ENCODE measurements around the gene MAGI2. TPM values are rescaled to one million over a fixed set of nuclear protein-coding genes. Genes with fewer than 3 reads are reported as not detected.

Gene MAGI2
- total and polyA plus RNA-seq, 2 donors (not counting 3 experiments of a cell fraction or from before 2014, with no cell fraction given): 0.28 to 6.0 TPM

DNA sequence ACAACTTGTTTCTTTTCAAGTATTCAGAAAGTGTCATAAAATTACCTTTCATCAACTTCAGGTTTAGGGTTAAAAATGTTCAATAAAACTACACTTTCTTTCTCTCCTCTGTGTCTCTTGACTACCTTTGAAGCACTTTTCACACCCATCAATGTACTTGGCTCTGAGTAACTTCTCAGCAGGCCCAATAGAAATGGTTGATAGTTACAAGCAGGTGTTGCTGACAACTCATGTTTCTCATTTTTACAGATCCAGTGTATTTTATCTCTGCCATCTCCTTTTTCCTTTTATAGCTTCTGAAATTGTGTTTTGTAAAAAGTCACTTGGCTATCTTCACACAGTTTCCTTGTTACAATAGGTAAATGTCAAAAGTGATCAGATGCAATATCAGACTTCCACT, 1306.9 kb downstream of the MAGI2 start:
- no peak overlapping the region for H3K27ac ChIP-seq (ENCODE audit: insufficient read depth, low read depth, low read length)
- dilution Hi-C loops (cut with MboI; ENCODE audit: extremely low pct_ligation_motif_present, low sequenced_read_pairs) (no loop called here), intact Hi-C loops (cut with micrococcal nuclease) (no loop called here)
- POLR2A ChIA-PET: interaction anchor here (0.6 kb wide), 1 partner anchor 47 kb away, joined by 3 read pairs; no protein-coding TSS in a partner anchor
- H3K4me2 ChIP-seq (ENCODE audit: insufficient read depth, low read length): no peak overlapping the region
- H3K9me1 ChIP-seq (replicated peaks; ENCODE audit: control insufficient read depth, extremely low read depth, insufficient read depth, low read length): no peaks in the 10 kb centered on the region
- peaks cover 0 to 2% of the 10 kb centered on the region in 2 experiments for H3K27me3 ChIP-seq (ENCODE audit: control insufficient read depth in 2 of 2, insufficient read depth in 2 of 2, low read length in 2 of 2)
- no peak overlapping the region for H2AFZ ChIP-seq (ENCODE audit: low read depth, low read length)
- H3K4me3 ChIP-seq (replicated peaks in 1 of 3; ENCODE audit: insufficient read depth in 1 of 3, low read depth in 1 of 3, low read length in 3 of 3): no peak overlapping the region
- BruUV-seq (replicated peaks): no TSS peak
- H4K20me1 ChIP-seq (replicated peaks; ENCODE audit: control insufficient read depth, extremely low read depth, insufficient read depth, low read length): no peaks in the 10 kb centered on the region
- CTCF ChIA-PET: no interaction called here
- FAIRE-seq (no peak), DNase-seq (ENCODE audit: low read depth, low spot score) (no peak)
- H3K79me2 ChIP-seq (ENCODE audit: control insufficient read depth, insufficient read depth, low read length): no peaks in the 10 kb centered on the region
- H3K4me1 ChIP-seq (ENCODE audit: control insufficient read depth, extremely low read depth, insufficient read depth, low read length): no peaks in the 10 kb centered on the region
- H3K36me3 ChIP-seq (ENCODE audit: control insufficient read depth in 2 of 2, extremely low read depth in 1 of 2, insufficient read depth in 2 of 2, low read length in 2 of 2): no peaks in the 10 kb centered on the region
- H3K9me3 ChIP-seq (replicated peaks; ENCODE audit: control insufficient read depth, insufficient read depth, low read length): no peaks in the 10 kb centered on the region
- TF ChIP-seq POLR2A (IDR thresholded peaks at IDR 0.05; ENCODE audit: low read depth, low read length) (no peak), GATA2 (IDR thresholded peaks at IDR 0.05; ENCODE audit: insufficient read depth, insufficient read length, low read depth, low read length) (no peak), MYC (IDR thresholded peaks at IDR 0.05; ENCODE audit: low read depth, low read length) (no peak), EZH2 (IDR thresholded peaks at IDR 0.05; ENCODE audit: borderline replicate concordance, low read depth, low read length, severe bottlenecking) (no peak), JUN (IDR thresholded peaks at IDR 0.05; ENCODE audit: borderline replicate concordance, insufficient read depth, insufficient read length, low read depth) (no peak), FOS (IDR thresholded peaks at IDR 0.05; ENCODE audit: borderline replicate concordance, insufficient read depth, low read length) (no peak), POLR2AphosphoS5 (IDR thresholded peaks at IDR 0.05; ENCODE audit: insufficient read depth, low read depth, low read length) (no peak)
- TF ChIP-seq, protein P1, sequence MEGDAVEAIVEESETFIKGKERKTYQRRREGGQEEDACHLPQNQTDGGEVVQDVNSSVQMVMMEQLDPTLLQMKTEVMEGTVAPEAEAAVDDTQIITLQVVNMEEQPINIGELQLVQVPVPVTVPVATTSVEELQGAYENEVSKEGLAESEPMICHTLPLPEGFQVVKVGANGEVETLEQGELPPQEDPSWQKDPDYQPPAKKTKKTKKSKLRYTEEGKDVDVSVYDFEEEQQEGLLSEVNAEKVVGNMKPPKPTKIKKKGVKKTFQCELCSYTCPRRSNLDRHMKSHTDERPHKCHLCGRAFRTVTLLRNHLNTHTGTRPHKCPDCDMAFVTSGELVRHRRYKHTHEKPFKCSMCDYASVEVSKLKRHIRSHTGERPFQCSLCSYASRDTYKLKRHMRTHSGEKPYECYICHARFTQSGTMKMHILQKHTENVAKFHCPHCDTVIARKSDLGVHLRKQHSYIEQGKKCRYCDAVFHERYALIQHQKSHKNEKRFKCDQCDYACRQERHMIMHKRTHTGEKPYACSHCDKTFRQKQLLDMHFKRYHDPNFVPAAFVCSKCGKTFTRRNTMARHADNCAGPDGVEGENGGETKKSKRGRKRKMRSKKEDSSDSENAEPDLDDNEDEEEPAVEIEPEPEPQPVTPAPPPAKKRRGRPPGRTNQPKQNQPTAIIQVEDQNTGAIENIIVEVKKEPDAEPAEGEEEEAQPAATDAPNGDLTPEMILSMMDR (IDR thresholded peaks at IDR 0.05; ENCODE audit: extremely low read depth in 1 of 2, insufficient read depth in 1 of 2, low read depth in 1 of 2, low read length in 2 of 2): no peak
- no peak overlapping the region for H3K9ac ChIP-seq (replicated peaks; ENCODE audit: extremely low read depth, insufficient read depth, low read length)
